Activated CD4-positive, alpha-beta T cell treated with anti-CD3 and anti-CD28 coated beads, Interleukin-10, Interleukin-2, amounts not matched to agents 100 ng/mL and 50 ng/mL, durations not matched to agents 16 hours and 8 hours (primary cell): ENCODE measurements around the gene BTN2A1.
A peak's percentile ranks its signal among the peaks of the same experiment; 100 is the strongest.
"Not testable (repeated sequence)": the region's sequence is repeated elsewhere in the genome, so short reads cannot be mapped to it uniquely, and the experiment has no call there.

Experiments used
- DNase-seq: peaks from one replicate; pipeline ENCODE4 v3.0.0-alpha.2; 2020

BTN2A1 gene

GRCh38 chr6:26457806-26458688 lies at the start of gene BTN2A1:
TSS of gene BTN2A1 (plus strand) at chr6:26457955. CDS start at chr6:26458637, 682 bp downstream.
- peak; percentile 90 for DNase-seq

GRCh38 chr6:26408828-26409730 lies 48.7 kb upstream of the BTN2A1 start:
- DNase-seq = no peak

GRCh38 chr6:26411751-26412150 lies 46.0 kb upstream of the BTN2A1 start:
- no peak for DNase-seq

GRCh38 chr6:26412228-26412627 lies 45.5 kb upstream of the BTN2A1 start:
- no peak for DNase-seq

- DNase-seq = no peak
Observed at GRCh38 chr6:26412954-26413353, 44.8 kb upstream of the BTN2A1 start.

- no peak for DNase-seq
Observed at GRCh38 chr6:26414281-26414680, 43.5 kb upstream of the BTN2A1 start.

- DNase-seq = no peak
Observed at GRCh38 chr6:26415036-26415614, 42.6 kb upstream of the BTN2A1 start.

GRCh38 chr6:26415791-26416190 lies 42.0 kb upstream of the BTN2A1 start:
- DNase-seq = no peak

GRCh38 chr6:26416288-26416687 lies 41.5 kb upstream of the BTN2A1 start:
- no peak for DNase-seq

GRCh38 chr6:26418077-26418476 lies 39.7 kb upstream of the BTN2A1 start:
- not testable (repeated sequence) for DNase-seq

GRCh38 chr6:26418795-26419194 lies 39.0 kb upstream of the BTN2A1 start:
- DNase-seq = not testable (repeated sequence)

- peak; percentile 35 for DNase-seq
Observed at GRCh38 chr6:26420688-26421171, 37.0 kb upstream of the BTN2A1 start.

GRCh38 chr6:26421259-26422144 lies 36.3 kb upstream of the BTN2A1 start:
- DNase-seq = peak; percentile 74

- no peak for DNase-seq
Observed at GRCh38 chr6:26422329-26422728, 35.4 kb upstream of the BTN2A1 start.

GRCh38 chr6:26426691-26427450 lies 30.9 kb upstream of the BTN2A1 start:
- DNase-seq = no peak

- no peak for DNase-seq
Observed at GRCh38 chr6:26427451-26427809, 30.3 kb upstream of the BTN2A1 start.

- DNase-seq = no peak
Observed at GRCh38 chr6:26428206-26428605, 29.5 kb upstream of the BTN2A1 start.

- no peak for DNase-seq
Observed at GRCh38 chr6:26430787-26431186, 27.0 kb upstream of the BTN2A1 start.

- no peak for DNase-seq
Observed at GRCh38 chr6:26431258-26432172, 26.2 kb upstream of the BTN2A1 start.

GRCh38 chr6:26432627-26433201 lies 25.0 kb upstream of the BTN2A1 start:
- DNase-seq = no peak
